Mesendoderm (in vitro differentiated cells): ENCODE data around the gene GOLM1.
"Not testable (repeated sequence)": the region's sequence is repeated elsewhere in the genome, so short reads cannot be mapped to it uniquely, and the experiment has no call there.

Experiments used
- DNase-seq: peaks from one replicate; pipeline ENCODE4 v3.0.0; 2013
- H2AK5ac ChIP-seq: 2 replicates; pipeline ENCODE4 v1.6.1; 2013; ENCODE audit warnings: low read length, inconsistent platforms
- H2BK120ac ChIP-seq: 2 replicates; pipeline ENCODE4 v1.6.1; 2013; ENCODE audit warnings: low read depth, mild to moderate bottlenecking, low read length, moderate library complexity, mixed read lengths
- H2BK15ac ChIP-seq: replicated peaks from 2 replicates; pipeline ENCODE4 v1.6.1; 2013; ENCODE audit warnings: low read depth, mild to moderate bottlenecking, moderate library complexity
- H2BK5ac ChIP-seq: 2 replicates; pipeline ENCODE4 v1.6.1; 2013; ENCODE audit warnings: low read length, inconsistent platforms
- H3K18ac ChIP-seq: 2 replicates; pipeline ENCODE4 v1.6.1; 2013; ENCODE audit warnings: mild to moderate bottlenecking, low read length, mixed read lengths
- H3K23ac ChIP-seq: one replicate; pipeline ENCODE4 v1.6.1; 2013; ENCODE audit warnings: low read length
- H3K27ac ChIP-seq: 2 replicates; pipeline ENCODE4 v1.5.1; 2013; ENCODE audit warnings: low read depth, mild to moderate bottlenecking, inconsistent platforms, low read length, moderate library complexity
- H3K27me3 ChIP-seq: 2 replicates; pipeline ENCODE4 v1.6.1; 2013; ENCODE audit warnings: low read length, control low read depth, mild to moderate bottlenecking, inconsistent platforms; ENCODE audit not compliant: insufficient read depth, poor library complexity
- H3K36me3 ChIP-seq: 2 replicates; pipeline ENCODE4 v1.6.1; 2013; ENCODE audit warnings: low read length, inconsistent platforms; ENCODE audit not compliant: control insufficient read depth, insufficient read depth
- H3K4ac ChIP-seq: one replicate; pipeline ENCODE4 v1.6.1; 2013; ENCODE audit warnings: low read depth, mild to moderate bottlenecking, low read length, moderate library complexity
- H3K4me1 ChIP-seq: 2 replicates; pipeline ENCODE4 v1.6.1; 2013; ENCODE audit warnings: low read depth, low read length, inconsistent platforms; ENCODE audit not compliant: control insufficient read depth
- H3K4me2 ChIP-seq: 2 replicates; pipeline ENCODE4 v1.6.1; 2013; ENCODE audit warnings: low read length
- H3K4me3 ChIP-seq: 2 replicates; pipeline ENCODE4 v1.5.1; 2013; ENCODE audit warnings: mild to moderate bottlenecking, low read length
- H3K56ac ChIP-seq: one replicate; pipeline ENCODE4 v1.6.1; 2013; ENCODE audit warnings: low read length
- H3K79me1 ChIP-seq: 2 replicates; pipeline ENCODE4 v1.6.1; 2013; ENCODE audit warnings: low read length, inconsistent platforms
- H3K79me2 ChIP-seq: 2 replicates; pipeline ENCODE4 v1.6.1; 2013; ENCODE audit warnings: mild to moderate bottlenecking, low read length; ENCODE audit not compliant: control insufficient read depth, insufficient read depth
- H3K9ac ChIP-seq: 2 replicates; pipeline ENCODE4 v1.6.1; 2013; ENCODE audit warnings: low read length, inconsistent platforms
- H4K5ac ChIP-seq: one replicate; pipeline ENCODE4 v1.6.1; 2013; ENCODE audit warnings: low read length
- H4K8ac ChIP-seq: one replicate; pipeline ENCODE4 v1.6.1; 2013; ENCODE audit warnings: low read depth, mild to moderate bottlenecking, control low read depth, low read length, moderate library complexity
- WGBS: extraction: QIAGEN DNeasy Blood & Tissue Kit; methylation state at CpG from one replicate; pipeline ENCODE4 v1.1.7; 2013; ENCODE audit warnings: low lambda C conversion rate, missing lambda C conversion rate; ENCODE audit not compliant: insufficient coverage; ENCODE audit errors: extremely low coverage; 5-methylcytosine and 5-hydroxymethylcytosine counted together

Gene GOLM1

GRCh38 chr9:86061972-86062739, 37.2 kb downstream of the GOLM1 start:
- Histone ChIP-seq H4K5ac (no peak overlapping the region), H3K4ac (no peak overlapping the region), H3K4me3 (no peak overlapping the region), H3K27ac (no peak overlapping the region), H2BK120ac (no peak overlapping the region), H3K4me2 (no peak overlapping the region), H3K18ac (no peak overlapping the region), H3K9ac (no peak overlapping the region), H3K79me2 (no peaks in the 10 kb centered on the region), H3K4me1 (no peaks in the 10 kb centered on the region), H3K27me3 (no peaks in the 10 kb centered on the region), H3K23ac (no peak overlapping the region), H3K36me3 (no peaks in the 10 kb centered on the region), H4K8ac (no peak overlapping the region), H3K56ac (no peak overlapping the region), H2AK5ac (no peak overlapping the region), H2BK15ac (no peak overlapping the region), H2BK5ac (no peak overlapping the region), H3K79me1 (no peaks in the 10 kb centered on the region)
- DNase-seq, result no peak
- WGBS, result no CpG with 5 or more reads among the region's 11 CpGs

- no peaks in the 10 kb centered on the region for H3K4me1 ChIP-seq
- DNase-seq, result no peak
- no peak overlapping the region for H3K56ac ChIP-seq
- H3K18ac ChIP-seq, result no peak overlapping the region
- no peak overlapping the region for H3K4me2 ChIP-seq
- no peak overlapping the region for H2BK15ac ChIP-seq
- H3K79me1 ChIP-seq, result peaks cover 14% of the 10 kb centered on the region
- H4K8ac ChIP-seq, result no peak overlapping the region
- no peak overlapping the region for H3K9ac ChIP-seq
- no peak overlapping the region for H3K4me3 ChIP-seq
- no peaks in the 10 kb centered on the region for H3K36me3 ChIP-seq
- no peak overlapping the region for H3K4ac ChIP-seq
- no peak overlapping the region for H3K23ac ChIP-seq
- H2AK5ac ChIP-seq, result no peak overlapping the region
- WGBS, result no CpG with 5 or more reads among the region's 13 CpGs
- H3K27ac ChIP-seq, result no peak overlapping the region
- H2BK5ac ChIP-seq, result no peak overlapping the region
- no peak overlapping the region for H4K5ac ChIP-seq
- no peaks in the 10 kb centered on the region for H3K27me3 ChIP-seq
- H2BK120ac ChIP-seq, result no peak overlapping the region
- H3K79me2 ChIP-seq, result peaks cover 2% of the 10 kb centered on the region
These were observed 41.9 kb downstream of the GOLM1 start for GRCh38 chr9:86057491-86057890.

DNA sequence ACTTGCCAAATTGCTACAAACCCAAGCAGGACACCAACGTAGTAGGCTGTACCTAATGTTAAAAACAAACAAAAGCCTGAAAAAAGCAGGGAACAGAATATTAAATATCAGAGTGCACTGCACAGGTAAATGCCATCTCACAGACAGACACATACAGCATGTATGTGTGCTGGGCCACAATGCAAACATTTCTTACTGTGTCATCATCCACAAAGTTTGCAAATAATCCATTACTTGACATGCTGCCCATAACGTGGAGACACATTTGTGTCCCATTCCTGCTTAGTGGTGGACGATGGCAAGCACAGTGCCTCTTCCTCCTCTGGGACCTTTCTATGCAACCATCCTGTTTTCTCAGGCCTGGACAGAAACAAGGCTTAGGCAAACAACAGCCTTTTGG, 44.7 kb downstream of the GOLM1 start:
- Histone ChIP-seq H3K79me1 (peaks cover 14% of the 10 kb centered on the region), H2BK15ac (no peak overlapping the region), H3K56ac (no peak overlapping the region), H2BK120ac (no peak overlapping the region), H3K36me3 (no peaks in the 10 kb centered on the region), H3K4ac (no peak overlapping the region), H3K4me1 (no peaks in the 10 kb centered on the region), H3K4me2 (no peak overlapping the region), H3K23ac (no peak overlapping the region), H3K4me3 (no peak overlapping the region), H4K8ac (no peak overlapping the region), H4K5ac (no peak overlapping the region), H3K27ac (no peak overlapping the region), H2BK5ac (no peak overlapping the region), H3K79me2 (peaks cover 2% of the 10 kb centered on the region), H3K9ac (no peak overlapping the region), H3K18ac (no peak overlapping the region), H3K27me3 (no peaks in the 10 kb centered on the region), H2AK5ac (no peak overlapping the region)
- no CpG with 5 or more reads among the region's 3 CpGs for WGBS
- DNase-seq, result no peak

DNA sequence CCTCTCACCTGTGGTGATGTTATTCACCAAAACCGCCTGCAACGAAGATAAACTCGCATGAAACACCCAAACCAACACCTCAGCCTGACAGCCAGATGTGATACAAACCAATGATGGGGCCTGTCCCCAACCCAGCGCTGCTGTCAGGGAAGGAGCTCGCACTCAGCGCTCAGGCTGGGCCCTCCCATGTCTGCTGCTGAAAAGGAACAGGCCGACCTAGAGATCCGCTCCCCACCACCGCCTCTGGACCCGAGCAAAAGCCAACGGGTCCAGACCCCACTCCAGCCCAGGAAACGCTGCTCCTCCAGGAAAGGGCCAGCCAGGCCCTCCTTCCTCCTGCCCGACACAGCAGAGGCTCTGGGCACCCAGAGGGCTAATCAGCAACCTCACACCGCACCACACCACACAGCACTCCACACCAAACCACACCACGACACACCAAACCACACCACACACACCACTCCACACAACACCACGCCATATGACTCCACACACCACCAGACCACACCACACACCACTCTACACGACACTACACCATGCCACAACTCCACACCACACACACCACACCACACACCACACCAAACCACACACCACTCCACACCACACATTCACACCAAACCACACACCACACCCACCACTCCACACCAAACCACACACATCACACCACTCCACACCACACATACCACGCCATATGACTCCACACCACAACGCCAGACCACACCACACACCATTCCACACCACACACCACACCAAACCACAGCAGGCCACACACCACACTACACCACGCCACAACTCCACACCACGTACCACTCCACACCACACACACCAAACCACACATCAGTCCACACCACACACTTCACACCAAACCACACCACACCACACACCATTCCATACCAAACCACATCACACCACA, 46.5 kb downstream of the GOLM1 start:
- H3K4ac ChIP-seq, result no peak overlapping the region
- no peak overlapping the region for H3K4me3 ChIP-seq
- no peak overlapping the region for H2AK5ac ChIP-seq
- H2BK120ac ChIP-seq, result no peak overlapping the region
- H3K27ac ChIP-seq, result no peak overlapping the region
- no peak overlapping the region for H3K4me2 ChIP-seq
- H3K4me1 ChIP-seq, result no peaks in the 10 kb centered on the region
- no peak overlapping the region for H4K8ac ChIP-seq
- H3K27me3 ChIP-seq, result no peaks in the 10 kb centered on the region
- no peak overlapping the region for H3K9ac ChIP-seq
- H2BK15ac ChIP-seq, result no peak overlapping the region
- 100% methylated on average over 7 of the region's 21 CpGs for WGBS
- H2BK5ac ChIP-seq, result no peak overlapping the region
- peaks cover 14% of the 10 kb centered on the region for H3K79me1 ChIP-seq
- H3K56ac ChIP-seq, result peak overlapping the region; percentile 15
- peak overlapping the region; percentile 66 for H3K23ac ChIP-seq
- H3K79me2 ChIP-seq, result peaks cover 2% of the 10 kb centered on the region
- no peaks in the 10 kb centered on the region for H3K36me3 ChIP-seq
- no peak overlapping the region for H3K18ac ChIP-seq
- no peak overlapping the region for H4K5ac ChIP-seq
- DNase-seq, result no peak

DNA sequence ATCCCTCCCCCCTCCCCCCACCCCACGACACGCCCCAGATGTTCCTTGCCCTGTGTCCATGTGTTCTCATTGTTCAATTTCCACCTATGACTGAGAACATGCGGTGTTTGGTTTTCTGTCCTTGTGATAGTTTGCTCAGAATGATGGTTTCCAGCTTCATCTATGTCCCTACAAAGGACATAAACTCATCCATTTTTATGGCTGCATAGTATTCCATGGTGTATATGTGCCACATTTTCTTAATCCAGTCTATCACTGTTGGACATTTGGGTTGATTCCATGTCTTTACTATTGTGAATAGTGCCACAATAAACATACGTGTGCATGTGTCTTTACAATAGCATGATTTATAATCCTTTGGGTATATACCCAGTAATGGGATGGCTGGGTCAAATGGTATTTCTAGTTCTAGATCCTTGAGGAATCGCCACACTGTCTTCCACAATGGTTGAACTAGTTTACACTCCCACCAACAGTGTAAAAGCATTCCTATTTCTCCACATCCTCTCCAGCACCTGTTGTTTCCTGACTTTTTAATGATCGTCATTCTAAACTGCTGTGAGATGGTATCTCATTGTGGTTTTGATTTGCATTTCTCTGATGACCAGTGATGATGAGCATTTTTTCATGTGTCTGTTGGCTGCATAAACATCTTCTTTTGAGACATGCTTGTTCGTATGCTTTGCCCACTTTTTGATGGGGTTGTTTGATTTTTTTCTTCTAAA, 51.2 kb downstream of the GOLM1 start:
- not testable (repeated sequence) for H3K79me1 ChIP-seq, H3K23ac ChIP-seq, H3K9ac ChIP-seq, H2AK5ac ChIP-seq, H3K27ac ChIP-seq, H3K4me1 ChIP-seq, H4K5ac ChIP-seq, H4K8ac ChIP-seq, H3K79me2 ChIP-seq, H2BK5ac ChIP-seq, H2BK15ac ChIP-seq, H3K4me2 ChIP-seq, H3K36me3 ChIP-seq, H3K18ac ChIP-seq, DNase-seq, H3K27me3 ChIP-seq, H3K56ac ChIP-seq, H2BK120ac ChIP-seq, H3K4me3 ChIP-seq, H3K4ac ChIP-seq
- WGBS, result no CpG with 5 or more reads among the region's 7 CpGs
